ENCODE results near the gene MAD1L1.

MAD1L1 gene

DNA sequence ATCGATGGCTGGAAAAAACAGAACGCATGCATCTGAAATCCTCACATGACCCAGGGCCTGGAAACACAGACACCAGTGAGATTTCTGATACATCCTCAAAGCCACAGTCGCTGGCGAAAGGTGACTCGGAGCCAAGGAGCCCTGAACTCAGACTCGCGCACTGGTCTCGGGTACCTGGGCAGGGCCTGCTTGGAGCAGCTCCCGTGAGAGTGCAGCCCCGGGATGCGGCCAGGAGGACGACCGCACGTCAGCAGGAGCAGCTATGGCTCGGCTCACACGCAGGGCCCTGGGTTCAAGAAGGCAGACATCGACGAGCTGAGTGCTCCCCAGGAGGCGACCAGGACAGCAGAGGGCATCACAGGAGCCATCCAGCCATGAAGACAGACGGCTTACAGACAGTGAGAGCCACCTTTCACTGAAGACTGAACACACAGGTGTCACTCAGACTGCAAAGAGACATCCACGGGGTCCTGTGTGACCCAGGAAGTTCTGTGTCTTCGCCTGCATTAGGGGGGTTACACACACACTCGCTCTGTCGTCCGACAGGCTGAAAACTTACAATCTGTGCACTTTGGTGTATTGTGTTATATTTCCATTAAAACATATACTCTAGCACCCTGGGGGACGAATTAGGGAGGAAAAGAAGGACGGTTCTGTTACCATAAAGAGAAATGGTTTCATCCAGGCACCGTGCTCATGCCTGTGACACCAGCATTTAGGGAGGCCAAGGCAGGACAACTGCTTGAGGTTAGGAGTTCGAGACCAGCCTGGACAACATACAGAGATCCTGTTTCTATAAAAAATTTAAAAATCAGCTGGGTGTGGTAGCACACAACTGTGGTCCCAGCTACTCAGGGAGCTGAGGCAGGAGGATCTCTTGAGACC, 227.7 kb downstream of the MAD1L1 start:
- no peaks in the 10 kb centered on the region for H3K4me1 ChIP-seq (ENCODE audit: insufficient read depth, low read length)
- no peak overlapping the region for H3K9ac ChIP-seq (ENCODE audit: low read depth, low read length)
- H3K27ac ChIP-seq (ENCODE audit: low read depth, low read length) = no peak overlapping the region
- no peaks in the 10 kb centered on the region for H3K27me3 ChIP-seq (ENCODE audit: insufficient read depth, low read length)
- H3K36me3 ChIP-seq (ENCODE audit: insufficient read depth, low read length) = no peaks in the 10 kb centered on the region
- H3K9me3 ChIP-seq (ENCODE audit: insufficient read depth, low read depth, low read length) = no peaks in the 10 kb centered on the region
- H3K4me3 ChIP-seq (ENCODE audit: low read length) = no peak overlapping the region
- 94% methylated on average over 29 of the region's 29 CpGs for WGBS

DNA sequence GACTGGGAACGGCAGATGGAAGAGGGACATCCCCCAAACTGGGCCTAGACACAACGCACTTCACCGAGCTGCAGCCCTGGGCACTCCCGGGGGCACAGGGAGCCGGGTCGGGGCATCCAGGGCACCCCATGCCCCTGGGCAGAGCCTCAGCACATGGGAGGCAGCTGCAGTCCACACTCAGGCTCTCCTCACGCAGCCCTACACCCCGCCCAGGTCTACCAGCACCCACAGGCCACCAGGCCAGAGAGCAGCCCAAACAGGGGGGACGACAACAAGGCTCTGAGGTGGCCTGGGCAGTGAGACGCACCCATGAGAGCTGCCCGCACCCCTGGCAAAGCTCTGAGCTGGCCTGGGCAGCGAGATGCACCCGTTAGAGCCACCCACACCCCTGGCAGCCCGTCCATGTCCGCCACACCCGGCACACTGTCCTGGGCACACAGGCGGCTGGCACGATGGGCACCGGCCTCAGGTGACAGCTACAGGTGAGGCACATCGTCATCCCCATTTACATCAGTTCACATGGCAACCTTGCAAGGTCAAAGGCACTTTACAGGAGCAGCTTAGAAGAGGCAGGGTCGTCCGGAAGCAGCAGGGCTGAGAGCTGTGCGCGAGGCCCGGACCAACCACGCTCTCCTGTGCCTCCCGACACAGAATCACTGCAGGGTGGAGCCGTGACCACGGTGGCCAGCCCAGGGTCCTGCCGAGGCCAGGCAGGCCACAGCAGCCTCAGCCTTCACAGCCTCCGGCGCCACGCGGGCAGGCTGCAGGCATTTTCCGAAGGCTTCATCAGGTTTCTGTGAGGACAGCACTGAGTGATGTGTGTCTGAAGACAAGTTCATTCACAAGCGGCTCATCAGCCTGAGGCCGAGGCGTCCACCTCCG, 228.6 kb downstream of the MAD1L1 start:
- no peaks in the 10 kb centered on the region for H3K27me3 ChIP-seq (ENCODE audit: insufficient read depth, low read length)
- no peak overlapping the region for H3K27ac ChIP-seq (ENCODE audit: low read depth, low read length)
- no peaks in the 10 kb centered on the region for H3K4me1 ChIP-seq (ENCODE audit: insufficient read depth, low read length)
- H3K4me3 ChIP-seq (ENCODE audit: low read length) = no peak overlapping the region
- H3K9ac ChIP-seq (ENCODE audit: low read depth, low read length) = no peak overlapping the region
- no peaks in the 10 kb centered on the region for H3K36me3 ChIP-seq (ENCODE audit: insufficient read depth, low read length)
- 96% methylated on average over 39 of the region's 39 CpGs for WGBS
- no peaks in the 10 kb centered on the region for H3K9me3 ChIP-seq (ENCODE audit: insufficient read depth, low read depth, low read length)

DNA sequence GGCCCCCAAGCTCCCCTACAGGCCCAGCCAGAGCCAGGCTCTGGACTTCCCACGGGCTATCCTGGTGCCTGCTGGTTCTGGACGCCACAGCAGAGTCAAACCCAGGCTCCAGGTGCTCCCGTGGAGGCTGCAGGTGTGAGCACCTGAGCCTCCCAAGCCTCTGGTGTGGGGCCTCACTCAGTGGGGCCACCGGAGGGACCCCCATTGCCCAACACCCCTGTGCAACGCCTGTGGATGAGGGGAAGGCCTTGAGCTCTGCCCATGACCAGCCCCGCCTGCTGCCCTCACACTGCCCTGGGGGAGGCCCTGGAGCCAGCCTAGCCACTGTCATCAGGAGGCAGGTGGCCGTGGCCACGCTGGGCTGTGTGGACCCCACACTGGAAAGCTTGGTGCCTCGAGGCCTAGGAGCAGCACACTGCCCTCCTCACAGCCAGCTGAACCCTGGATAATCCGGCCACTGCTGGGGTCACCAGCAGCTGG, 229.3 kb downstream of the MAD1L1 start:
- Histone ChIP-seq H3K9ac (ENCODE audit: low read depth, low read length) (no peak overlapping the region), H3K9me3 (ENCODE audit: insufficient read depth, low read depth, low read length) (no peaks in the 10 kb centered on the region), H3K27ac (ENCODE audit: low read depth, low read length) (no peak overlapping the region), H3K27me3 (ENCODE audit: insufficient read depth, low read length) (no peaks in the 10 kb centered on the region), H3K36me3 (ENCODE audit: insufficient read depth, low read length) (no peaks in the 10 kb centered on the region), H3K4me1 (ENCODE audit: insufficient read depth, low read length) (no peaks in the 10 kb centered on the region), H3K4me3 (ENCODE audit: low read length) (no peak overlapping the region)
- WGBS = 94% methylated on average over 10 of the region's 10 CpGs

DNA sequence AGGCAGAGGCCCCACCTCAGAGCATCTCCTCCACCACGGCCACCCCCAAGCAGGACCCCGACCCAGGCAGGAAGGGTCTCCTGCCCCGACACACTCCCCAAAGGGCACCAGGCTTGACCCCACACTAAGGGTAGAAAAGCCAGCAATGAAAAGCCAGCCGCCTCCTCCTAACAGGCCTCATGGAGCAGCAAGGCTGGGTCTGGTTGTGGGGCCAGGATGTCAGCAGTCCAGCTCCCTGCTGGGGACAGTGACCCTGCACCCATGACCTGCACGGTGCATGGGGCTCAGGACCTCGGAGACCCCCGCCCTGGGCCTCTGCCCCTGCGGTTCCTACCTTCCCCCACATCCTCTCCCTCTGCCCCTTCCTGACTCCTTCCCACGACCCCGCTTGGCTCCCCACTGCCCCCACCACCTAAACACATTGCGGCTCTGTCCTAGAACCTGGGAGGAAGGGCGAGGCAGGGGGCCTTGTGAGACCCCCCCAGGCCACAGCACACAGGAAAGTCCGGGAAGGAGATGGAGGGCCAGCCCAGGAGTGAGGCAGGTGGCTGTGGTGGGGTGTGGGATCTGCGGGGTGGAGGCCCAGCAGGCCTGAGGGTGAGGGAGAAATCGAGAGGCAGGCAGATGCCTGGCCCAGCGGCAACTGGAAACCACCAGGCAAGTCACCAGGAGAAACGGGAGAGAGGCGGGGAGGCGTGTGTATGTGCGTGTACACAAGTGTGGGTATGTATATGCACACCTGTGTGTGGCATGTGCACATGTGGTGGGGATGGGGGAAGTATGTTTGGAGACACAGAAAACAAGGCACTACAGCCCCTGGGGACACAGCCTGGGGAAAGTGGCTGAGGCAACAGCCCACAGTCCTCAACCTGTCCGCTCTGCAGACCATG, 229.9 kb downstream of the MAD1L1 start:
- WGBS = 90% methylated on average over 21 of the region's 21 CpGs
- H3K9me3 ChIP-seq (ENCODE audit: insufficient read depth, low read depth, low read length) = no peaks in the 10 kb centered on the region
- no peaks in the 10 kb centered on the region for H3K27me3 ChIP-seq (ENCODE audit: insufficient read depth, low read length)
- no peaks in the 10 kb centered on the region for H3K4me1 ChIP-seq (ENCODE audit: insufficient read depth, low read length)
- no peak overlapping the region for H3K27ac ChIP-seq (ENCODE audit: low read depth, low read length)
- H3K9ac ChIP-seq (ENCODE audit: low read depth, low read length) = no peak overlapping the region
- H3K4me3 ChIP-seq (ENCODE audit: low read length) = no peak overlapping the region
- H3K36me3 ChIP-seq (ENCODE audit: insufficient read depth, low read length) = no peaks in the 10 kb centered on the region

DNA sequence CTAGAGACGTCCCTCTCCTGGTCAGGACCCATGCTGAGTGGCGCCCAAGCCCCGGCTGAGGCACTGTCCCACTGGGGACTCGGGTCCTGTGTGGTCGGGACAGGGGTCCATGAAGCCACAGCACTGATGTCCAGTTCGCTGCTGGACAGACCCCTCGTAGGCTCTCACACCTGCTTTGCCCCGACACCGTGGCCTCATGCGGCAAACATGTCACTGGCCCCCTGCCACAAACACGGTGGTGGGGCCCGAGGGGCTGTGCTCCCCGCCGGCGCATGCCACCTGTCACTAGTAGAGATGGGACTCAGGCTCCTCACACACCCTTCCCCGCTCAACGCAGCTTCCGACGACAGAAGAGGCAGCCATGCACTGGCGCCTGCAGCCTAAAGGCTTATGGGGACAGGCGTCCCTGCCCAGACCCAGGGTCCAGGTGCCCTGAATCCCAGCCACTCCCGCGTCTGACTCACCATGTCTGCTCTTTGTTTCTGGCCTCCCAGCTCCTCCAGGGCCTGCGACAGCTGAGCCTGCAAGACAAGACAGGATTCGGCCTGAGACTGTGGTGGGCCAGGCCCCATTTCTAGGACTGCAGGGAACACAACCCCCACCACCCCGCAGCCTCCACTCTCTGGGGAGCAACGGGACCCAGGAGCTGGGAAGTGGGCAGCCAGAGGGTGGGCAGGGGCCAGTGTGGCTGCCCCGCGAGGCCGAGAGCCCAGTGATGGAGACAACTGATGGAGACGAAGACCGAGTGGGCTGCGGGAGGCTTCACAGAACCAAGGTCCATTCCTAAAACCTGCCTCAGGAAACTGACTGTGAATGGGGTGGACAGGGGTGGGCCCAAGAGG, 230.9 kb downstream of the MAD1L1 start:
- H3K4me1 ChIP-seq (ENCODE audit: insufficient read depth, low read length) = no peaks in the 10 kb centered on the region
- no peaks in the 10 kb centered on the region for H3K27me3 ChIP-seq (ENCODE audit: insufficient read depth, low read length)
- H3K27ac ChIP-seq (ENCODE audit: low read depth, low read length) = no peak overlapping the region
- no peaks in the 10 kb centered on the region for H3K9me3 ChIP-seq (ENCODE audit: insufficient read depth, low read depth, low read length)
- 90% methylated on average over 33 of the region's 33 CpGs for WGBS
- no peak overlapping the region for H3K4me3 ChIP-seq (ENCODE audit: low read length)
- no peak overlapping the region for H3K9ac ChIP-seq (ENCODE audit: low read depth, low read length)
- H3K36me3 ChIP-seq (ENCODE audit: insufficient read depth, low read length) = no peaks in the 10 kb centered on the region

DNA sequence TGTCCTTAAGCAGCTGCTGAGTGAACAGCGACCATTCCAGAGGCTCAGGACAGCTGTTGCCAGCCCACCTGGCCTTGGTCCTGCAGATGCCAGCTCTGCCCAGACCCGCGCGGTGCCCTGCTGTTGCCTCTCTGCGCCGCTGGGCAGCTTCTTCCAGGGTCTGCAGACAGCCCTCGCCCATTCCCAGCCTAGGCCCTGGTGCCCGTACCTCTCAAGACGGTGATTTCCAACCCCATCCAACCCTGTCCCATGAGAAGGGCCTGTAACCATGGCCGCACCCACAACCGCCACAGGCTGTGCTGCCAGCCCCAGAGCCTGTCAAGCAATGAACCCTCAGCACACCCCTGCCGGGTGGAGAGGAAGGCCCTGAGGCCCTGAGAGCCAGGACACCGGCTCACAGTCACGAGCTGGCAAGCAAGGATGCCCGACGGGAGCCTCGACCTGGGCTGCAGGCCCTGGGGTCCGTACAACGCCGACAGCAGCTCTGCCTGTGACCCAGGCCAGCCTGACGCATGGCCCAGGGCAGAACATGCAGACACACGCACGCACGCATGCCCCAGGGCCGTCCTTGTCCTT, 231.9 kb downstream of the MAD1L1 start:
- Histone ChIP-seq H3K27me3 (ENCODE audit: insufficient read depth, low read length) (no peaks in the 10 kb centered on the region), H3K4me3 (ENCODE audit: low read length) (no peak overlapping the region), H3K36me3 (ENCODE audit: insufficient read depth, low read length) (no peaks in the 10 kb centered on the region), H3K9me3 (ENCODE audit: insufficient read depth, low read depth, low read length) (no peaks in the 10 kb centered on the region), H3K27ac (ENCODE audit: low read depth, low read length) (no peak overlapping the region), H3K4me1 (ENCODE audit: insufficient read depth, low read length) (no peaks in the 10 kb centered on the region), H3K9ac (ENCODE audit: low read depth, low read length) (no peak overlapping the region)
- 94% methylated on average over 25 of the region's 25 CpGs for WGBS

DNA sequence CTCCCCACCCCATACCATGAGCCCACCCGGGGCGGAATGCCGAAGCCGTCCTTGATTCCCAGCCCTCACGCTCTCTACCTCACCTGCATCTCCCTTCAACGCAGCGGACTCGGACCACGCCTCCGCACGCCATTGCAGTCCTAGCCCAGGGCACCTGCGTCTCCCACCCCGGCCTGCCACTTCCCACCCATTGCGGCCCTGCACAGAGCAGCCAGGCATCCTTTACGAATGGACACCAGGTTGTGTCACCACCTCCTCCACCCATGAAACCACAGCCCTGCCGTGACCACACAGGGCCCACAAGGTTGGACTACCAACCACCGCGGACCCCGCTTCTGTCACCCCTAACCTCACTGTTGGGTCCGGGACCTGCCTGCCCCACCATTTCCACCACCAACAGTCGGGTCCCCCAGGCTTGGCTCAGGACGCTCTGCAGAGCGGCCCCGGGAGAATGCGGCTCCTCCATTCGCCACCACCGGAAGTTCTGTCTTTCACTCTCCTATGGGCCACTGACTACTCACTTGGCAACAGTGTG, 232.5 kb downstream of the MAD1L1 start:
- H3K27me3 ChIP-seq (ENCODE audit: insufficient read depth, low read length) = no peaks in the 10 kb centered on the region
- no peaks in the 10 kb centered on the region for H3K4me1 ChIP-seq (ENCODE audit: insufficient read depth, low read length)
- 97% methylated on average over 27 of the region's 27 CpGs for WGBS
- no peak overlapping the region for H3K27ac ChIP-seq (ENCODE audit: low read depth, low read length)
- no peaks in the 10 kb centered on the region for H3K9me3 ChIP-seq (ENCODE audit: insufficient read depth, low read depth, low read length)
- H3K4me3 ChIP-seq (ENCODE audit: low read length) = no peak overlapping the region
- no peak overlapping the region for H3K9ac ChIP-seq (ENCODE audit: low read depth, low read length)
- no peaks in the 10 kb centered on the region for H3K36me3 ChIP-seq (ENCODE audit: insufficient read depth, low read length)

DNA sequence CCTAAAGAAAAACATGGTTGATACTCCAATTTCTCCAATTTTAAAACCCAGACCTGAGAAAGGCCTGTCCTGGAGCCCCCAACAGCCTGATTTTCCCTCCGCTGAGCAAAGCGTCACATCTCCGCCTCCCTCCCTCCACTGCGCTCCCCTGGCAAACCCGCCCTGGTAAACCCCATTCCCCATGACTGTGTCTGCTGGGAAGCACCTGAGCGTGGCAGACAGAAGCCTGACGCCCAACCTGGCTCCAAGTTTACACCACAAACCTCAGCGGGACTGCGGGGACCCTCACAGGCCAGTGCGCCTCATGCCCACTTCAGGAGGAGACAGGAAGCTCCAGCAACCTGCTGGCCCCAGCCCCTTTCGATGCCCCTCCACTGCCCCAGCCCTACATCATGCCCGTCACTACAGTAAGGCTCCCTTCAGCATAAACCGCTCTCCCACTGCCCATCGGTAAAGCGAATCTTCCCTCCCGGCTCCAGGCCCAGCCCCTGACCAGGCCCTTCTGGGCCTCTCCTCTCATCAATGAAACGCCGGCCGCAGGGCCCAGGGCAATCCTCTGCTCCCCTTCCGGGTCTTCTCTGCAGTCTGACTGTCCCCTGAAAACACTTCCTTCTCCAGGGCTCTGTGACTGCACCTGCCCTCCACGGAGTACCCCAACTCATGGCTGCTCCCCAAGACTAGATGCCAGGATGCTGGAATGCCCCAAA, 233.3 kb downstream of the MAD1L1 start:
- no peak overlapping the region for H3K9ac ChIP-seq (ENCODE audit: low read depth, low read length)
- H3K4me3 ChIP-seq (ENCODE audit: low read length) = no peak overlapping the region
- no peak overlapping the region for H3K27ac ChIP-seq (ENCODE audit: low read depth, low read length)
- no peaks in the 10 kb centered on the region for H3K36me3 ChIP-seq (ENCODE audit: insufficient read depth, low read length)
- no peaks in the 10 kb centered on the region for H3K4me1 ChIP-seq (ENCODE audit: insufficient read depth, low read length)
- 93% methylated on average over 21 of the region's 21 CpGs for WGBS
- no peaks in the 10 kb centered on the region for H3K9me3 ChIP-seq (ENCODE audit: insufficient read depth, low read depth, low read length)
- no peaks in the 10 kb centered on the region for H3K27me3 ChIP-seq (ENCODE audit: insufficient read depth, low read length)

DNA sequence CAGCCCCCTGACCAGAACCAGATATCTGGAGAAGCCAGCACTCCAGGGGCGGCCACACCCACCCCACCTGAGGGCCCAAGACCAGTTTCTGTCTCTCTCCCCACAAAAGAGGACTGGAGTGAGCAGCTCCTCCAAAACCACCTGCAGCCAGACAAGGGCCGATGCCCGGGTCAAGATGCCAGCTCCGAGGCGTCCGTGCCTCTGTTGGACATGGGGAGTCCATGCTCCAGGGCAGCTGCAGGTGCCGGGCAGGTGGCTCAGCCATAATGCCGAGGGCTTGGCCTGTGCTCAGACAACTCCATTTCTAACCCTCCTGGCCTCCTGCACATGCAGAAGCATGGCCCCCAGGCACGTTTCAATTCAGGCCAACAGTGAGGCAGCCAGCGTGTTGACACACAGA, 234.6 kb downstream of the MAD1L1 start:
- no peak overlapping the region for H3K27ac ChIP-seq (ENCODE audit: low read depth, low read length)
- H3K9me3 ChIP-seq (ENCODE audit: insufficient read depth, low read depth, low read length) = no peaks in the 10 kb centered on the region
- no peak overlapping the region for H3K9ac ChIP-seq (ENCODE audit: low read depth, low read length)
- WGBS = 92% methylated on average over 10 of the region's 10 CpGs
- no peaks in the 10 kb centered on the region for H3K36me3 ChIP-seq (ENCODE audit: insufficient read depth, low read length)
- H3K4me1 ChIP-seq (ENCODE audit: insufficient read depth, low read length) = no peaks in the 10 kb centered on the region
- no peak overlapping the region for H3K4me3 ChIP-seq (ENCODE audit: low read length)
- H3K27me3 ChIP-seq (ENCODE audit: insufficient read depth, low read length) = no peaks in the 10 kb centered on the region

Data from HUES64 (cell line).